ENCODE data around the gene ZNF385B.

The ZNF385B gene

DNA sequence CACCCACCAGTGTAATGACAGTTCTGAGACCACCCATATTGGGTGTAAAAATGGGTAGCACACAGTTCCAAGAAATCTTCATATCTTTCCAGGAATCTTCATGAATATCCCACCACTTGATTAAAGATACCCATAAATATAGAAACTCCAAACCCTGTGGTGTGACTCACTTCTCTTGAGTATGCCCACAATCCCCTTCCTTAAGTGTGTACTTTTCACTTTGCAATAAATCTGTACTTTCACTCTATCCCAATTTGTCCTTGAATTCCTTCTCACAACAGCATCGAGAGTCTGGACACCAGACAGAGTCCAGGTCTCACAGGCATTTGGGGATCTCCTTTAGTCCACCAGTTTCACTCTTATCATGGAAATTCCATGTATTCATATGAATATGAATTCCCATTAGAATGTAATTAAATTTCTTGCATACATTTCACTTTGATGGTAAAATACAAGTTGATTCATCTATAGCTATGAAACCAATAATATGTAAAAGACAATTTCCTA lies 309.8 kb downstream of the ZNF385B start:
- no peak for DNase-seq (ENCODE audit: low spot score)

DNA sequence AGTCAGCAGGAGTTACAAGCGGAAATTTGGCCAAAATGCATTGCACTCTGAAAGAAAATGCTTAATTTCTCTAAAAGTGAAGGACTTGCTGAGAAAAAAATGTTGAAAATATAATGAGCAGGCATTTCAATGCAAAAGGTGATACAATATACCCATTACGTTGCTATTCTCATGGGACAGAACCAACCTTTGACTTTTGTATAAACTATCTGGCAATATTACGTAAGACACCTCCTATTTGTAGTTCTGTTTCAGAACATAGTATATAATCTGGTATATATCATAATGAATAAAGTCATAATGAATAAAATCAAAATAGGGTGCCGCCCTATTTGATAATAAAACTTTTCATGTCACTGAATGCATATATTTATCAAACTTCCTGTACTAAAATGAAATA lies 310.6 kb downstream of the ZNF385B start:
- DNase-seq (ENCODE audit: low spot score) = no peak

DNA sequence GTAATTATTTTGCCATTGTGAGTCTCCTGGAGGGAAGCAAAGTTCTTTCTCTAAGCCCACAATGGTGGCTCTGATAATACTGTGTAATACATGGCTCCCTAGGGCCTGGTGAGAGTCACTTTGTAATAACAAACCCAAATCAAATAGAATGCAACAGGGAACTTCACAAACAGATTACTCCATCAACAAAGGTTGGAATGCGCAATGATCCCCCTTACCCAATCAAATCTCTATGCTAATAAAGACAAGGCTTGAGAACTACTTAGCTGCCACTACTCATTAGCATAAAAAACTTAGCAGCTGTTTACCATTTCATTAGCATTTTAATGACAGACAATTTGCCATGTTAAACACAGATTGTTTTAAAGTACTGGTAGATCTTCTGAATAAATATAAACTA lies 311.2 kb downstream of the ZNF385B start:
- DNase-seq (ENCODE audit: low spot score) = no peak

DNA sequence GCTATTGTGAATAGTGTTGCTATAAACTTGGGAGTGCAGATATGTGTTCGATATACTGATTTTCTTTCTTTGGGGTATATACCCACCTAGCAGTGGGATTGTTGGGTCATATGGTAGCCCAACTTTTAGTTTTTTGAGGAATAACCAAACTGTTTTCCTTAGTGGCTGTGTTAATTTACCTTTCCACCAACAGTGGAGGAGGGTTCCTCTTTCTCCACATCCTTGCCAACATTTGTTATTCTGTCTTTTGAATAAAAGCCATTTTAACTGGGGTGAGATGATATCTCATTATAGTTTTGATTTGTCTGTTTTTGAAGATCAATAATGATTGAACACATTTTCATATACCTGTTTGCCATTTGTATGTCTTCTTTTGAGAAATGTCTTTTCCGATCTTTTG lies 314.8 kb downstream of the ZNF385B start:
- DNase-seq (ENCODE audit: low spot score) = no peak

DNA sequence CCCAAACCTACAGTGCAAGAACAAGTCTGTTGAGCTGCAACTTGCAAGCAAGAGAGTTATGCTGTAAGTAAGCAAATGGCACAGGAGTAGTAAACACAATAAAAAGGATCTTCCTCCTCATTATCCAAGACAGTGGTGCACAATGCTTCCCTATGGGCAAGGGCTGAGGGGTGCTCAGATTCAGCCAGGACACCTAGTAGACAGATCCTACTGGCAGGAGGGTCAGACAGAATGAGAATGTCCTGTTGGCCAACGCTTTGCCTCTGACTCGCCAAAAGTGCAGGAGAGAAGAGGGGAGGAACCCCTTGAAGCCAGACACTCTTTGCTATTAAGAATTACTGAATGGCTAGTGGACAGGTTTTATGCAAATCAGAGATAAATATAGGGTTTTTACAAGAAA lies 316.4 kb downstream of the ZNF385B start:
- DNase-seq (ENCODE audit: low spot score) = no peak

DNA sequence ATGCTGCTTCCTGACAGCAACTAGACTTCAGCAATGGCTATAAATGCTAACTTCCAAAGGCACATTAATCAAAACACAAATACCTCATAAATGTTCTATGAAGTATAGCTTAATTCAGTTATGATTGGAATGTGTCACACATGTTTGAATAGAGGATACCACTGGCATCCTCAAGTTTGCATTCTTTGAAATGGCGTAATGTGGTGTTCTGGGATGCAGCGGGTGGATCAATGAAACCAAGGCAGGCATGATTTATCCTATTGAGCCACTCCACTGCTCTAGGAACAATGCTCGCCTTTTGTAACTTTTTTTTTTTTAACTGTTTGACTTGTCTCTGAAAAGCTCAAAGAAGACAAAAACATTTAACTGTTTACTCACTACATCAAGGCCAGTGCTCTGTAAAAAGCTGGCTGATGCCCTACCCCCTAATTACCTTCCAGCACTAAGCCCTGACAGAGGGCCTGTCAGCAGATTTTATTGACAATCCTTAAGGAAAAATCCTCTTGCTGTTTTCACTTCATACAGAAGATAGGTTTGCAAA lies 318.0 kb downstream of the ZNF385B start:
- no peak for DNase-seq (ENCODE audit: low spot score)

DNA sequence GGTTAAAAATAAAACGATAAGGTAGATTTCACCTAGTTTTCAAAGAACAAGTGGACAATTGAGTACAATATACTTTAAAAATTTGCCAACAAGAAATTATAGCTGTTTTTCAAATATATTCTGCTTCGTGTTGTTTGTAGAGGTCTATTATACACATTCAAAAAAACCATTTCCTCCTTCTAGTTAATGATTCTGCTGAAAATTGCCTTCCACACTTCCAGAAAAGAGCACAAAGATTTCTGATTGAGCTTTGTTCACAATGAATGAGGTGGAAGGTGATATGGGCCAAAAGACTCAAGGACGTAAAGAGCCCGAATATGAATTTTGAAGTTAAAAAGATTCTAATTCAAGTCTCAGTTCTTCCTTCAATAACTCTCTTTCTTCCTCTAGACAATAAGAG lies 319.8 kb downstream of the ZNF385B start:
- no peak for DNase-seq (ENCODE audit: low spot score)

DNA sequence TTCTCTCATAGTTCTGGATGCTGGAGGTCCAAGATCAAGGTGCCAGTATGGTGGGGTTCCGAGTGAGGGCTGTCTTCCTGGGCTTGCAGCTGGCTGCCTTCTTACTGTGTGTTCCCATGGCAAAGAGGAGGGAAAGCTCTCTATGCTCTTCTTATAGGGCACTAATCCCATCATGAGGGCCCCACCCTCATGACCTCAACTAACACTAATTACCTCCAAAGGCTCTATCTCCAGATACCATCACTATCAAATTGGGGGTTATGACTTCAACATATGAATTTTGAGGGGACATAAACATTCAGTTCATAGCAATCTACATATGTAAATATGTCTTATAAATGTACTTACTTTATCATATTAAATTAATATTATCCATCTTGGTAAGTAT lies 322.3 kb downstream of the ZNF385B start:
- no peak for DNase-seq (ENCODE audit: low spot score)

DNA sequence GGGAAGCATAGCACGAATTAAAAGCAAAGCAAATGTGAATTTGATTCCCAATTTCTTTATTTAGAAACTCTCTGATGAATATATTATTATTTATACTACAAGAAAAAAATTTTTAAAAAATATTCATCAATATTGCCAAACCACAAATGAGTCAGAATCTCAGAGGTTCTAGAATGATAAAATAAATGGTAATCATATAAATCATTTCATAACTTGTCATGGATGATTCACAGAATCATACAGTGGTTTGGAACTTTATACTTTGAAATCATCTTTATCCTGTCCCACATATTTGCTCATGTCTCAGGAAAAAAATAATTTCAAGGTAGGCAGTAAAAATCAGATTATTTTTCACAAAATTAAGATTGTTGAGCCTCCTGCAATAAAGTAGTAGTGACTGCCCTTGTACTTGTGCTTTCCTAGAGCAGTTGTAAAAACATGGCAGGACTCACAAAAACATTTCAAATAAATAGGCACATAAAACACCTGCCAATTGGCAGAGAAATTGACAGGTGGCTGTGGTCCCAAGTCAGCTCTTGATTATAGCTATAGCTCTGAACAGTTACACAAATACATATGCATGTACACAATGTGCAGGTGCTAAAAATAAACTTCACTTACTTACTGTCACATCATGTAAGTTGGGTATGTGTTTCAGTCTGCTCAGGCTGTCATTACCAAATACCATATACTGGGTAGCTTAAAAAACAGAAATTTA lies 322.8 kb downstream of the ZNF385B start:
- no peak for DNase-seq (ENCODE audit: low spot score)

DNA sequence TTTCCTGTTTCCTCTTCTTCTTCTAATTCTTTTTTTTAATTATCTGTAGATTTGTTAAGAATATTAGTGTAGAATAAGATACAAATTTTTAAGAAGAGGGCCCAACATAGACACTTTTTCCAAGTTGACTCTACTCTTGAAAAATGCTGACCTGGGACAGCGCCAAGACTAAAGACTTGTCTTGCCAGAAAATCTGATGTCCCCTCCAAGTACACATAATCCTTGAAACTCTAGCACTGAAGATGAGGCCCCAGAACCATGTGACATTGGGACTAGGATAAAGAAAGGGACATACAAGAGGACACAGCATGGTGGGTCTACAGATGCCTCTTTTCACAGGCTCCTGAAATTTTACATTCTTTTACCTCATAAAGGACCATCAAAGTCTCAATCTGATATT lies 325.2 kb downstream of the ZNF385B start:
- no peak for DNase-seq (ENCODE audit: low spot score)

DNA sequence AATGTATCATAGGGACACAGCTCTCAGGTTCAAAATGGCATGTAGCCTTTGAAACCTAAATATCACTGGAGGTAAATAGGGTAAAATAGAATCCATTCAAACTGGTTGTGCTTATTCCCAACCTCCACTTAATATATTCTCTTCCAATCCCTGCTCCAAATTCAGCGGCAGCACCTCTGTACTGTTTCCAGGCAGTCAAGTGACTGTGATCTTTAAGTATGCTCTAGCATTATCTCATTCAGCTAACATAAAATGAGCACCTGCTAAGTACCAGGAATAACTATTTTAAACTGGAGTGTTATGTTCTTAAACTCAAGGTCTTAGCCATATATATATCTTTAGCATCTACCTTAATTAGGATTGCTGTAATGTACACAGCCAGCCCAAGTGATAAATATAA lies 327.5 kb downstream of the ZNF385B start:
- no peak for DNase-seq (ENCODE audit: low spot score)

DNA sequence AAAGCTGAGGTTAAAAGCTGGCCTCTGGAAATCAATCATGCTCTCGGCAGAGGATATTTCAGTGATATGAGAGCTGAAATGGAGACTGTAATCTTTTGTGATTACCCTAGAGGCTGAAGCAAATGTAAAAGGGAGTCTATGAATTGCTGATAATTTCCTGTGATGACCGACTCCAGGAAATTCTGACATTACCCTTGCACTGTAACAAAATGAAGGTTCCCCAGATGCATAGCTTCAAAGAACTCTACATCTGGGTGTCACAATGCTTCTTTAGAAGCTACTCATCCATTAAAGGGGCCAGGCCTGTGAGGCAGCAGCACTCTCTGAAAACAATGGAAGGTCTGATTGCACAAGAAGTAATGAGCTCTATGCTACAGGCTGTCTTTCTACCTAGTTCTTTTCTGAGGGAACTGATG lies 328.5 kb downstream of the ZNF385B start:
- DNase-seq (ENCODE audit: low spot score) = no peak

DNA sequence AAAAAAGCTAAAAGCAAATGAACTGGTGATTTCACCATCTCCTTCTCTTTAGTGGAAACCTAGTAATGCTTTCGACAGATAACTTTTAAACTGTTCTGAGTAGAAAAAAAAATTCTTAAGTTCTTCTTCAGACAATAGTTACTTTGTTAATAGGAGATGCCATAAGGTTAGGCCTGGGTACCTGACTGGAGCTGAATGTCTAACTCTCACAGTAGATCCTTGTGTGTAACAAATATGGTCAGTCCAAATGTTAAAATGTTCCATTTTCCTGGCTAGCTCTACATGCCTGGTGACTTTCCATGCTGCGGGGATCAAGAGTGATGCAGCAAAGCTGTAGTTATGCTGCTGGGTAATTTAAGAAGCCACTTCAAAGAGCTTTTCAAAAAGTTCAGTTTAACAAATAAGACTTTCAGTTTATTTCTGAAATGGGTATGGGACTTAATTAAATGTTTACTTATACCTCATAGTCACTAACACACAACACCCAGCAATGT lies 332.8 kb downstream of the ZNF385B start:
- no peak for DNase-seq (ENCODE audit: low spot score)

DNA sequence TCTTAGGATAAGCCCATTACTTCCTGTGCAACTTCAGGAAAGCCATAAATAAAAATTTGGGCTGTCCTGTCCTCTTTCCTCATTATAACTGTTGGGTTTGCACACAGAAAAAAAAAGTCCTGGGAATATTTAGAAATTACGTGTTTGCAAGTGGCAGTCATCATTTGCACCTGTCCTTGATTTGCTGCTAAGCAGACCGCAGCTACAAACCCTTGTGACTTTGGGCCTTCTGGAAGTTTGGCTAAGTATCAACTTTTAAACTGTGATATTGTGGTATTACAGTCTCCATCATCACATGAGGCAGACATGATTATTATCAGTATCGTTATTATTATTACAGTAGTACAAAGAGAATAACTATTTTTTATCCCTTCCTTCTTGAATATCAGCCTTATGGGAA lies 336.1 kb downstream of the ZNF385B start:
- DNase-seq (ENCODE audit: low spot score) = no peak

DNA sequence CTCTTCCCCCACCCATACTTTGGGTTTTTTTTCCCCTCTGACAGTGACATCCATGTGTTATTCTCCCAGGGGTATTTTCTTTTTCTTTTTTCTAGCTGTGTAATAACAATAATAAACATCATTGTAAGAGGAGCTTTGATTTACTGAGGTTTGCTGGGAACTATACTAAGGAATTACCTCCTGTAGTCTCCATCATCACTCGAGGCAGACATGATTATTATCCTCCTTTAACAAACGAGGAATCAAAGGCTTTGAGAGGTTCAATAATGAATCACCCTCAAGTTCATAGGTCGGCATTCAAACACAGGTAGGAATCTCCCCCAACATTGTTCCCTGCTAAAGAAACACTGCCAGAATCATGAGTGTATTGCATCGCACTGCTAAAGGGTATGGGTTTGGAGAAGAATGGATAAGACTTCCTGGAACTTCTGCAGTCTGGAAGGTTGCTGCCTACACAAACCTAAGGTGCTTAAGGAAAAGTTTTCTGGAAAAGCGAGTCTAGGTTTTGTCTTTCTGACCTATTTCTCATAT lies 336.5 kb downstream of the ZNF385B start:
- DNase-seq (ENCODE audit: low spot score) = no peak

DNA sequence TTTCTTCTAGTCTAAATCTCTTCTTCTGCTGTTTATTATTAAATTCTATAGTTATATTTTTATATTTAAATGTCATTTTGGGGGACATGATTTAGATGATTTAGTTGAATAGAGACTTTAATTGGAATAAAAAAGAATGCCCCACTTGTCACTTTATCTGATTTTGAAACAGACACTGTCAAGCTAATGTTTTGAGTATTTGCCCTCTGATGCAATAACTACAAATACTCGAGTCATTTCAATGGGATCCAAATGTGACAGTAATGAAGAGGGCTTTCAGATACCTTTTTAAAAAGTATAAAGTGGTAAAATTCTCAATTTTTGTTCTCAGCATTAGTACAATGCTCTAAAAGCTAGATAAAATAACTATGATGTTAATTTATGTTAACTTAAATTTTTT lies 339.5 kb downstream of the ZNF385B start:
- no peak for DNase-seq (ENCODE audit: low spot score)

DNA sequence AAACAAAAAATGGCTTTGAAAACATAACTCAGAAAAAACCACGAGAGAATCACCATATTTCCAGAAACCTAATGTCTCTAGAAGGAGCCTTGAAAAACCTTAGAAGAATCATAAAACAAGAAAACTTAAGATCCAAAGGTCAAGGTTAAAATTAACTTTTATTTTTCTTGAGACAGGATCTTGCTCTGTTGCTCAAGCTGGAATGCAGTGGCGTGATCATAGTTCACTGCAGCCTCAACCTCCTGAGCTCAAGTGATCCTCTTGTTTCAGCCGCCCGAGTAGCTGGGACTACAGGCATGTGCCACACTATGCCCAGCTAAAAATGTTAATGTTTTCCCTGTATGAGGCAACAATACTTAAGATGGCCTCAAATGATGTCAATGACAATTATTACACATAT lies 342.6 kb downstream of the ZNF385B start:
- DNase-seq (ENCODE audit: low spot score) = no peak

DNA sequence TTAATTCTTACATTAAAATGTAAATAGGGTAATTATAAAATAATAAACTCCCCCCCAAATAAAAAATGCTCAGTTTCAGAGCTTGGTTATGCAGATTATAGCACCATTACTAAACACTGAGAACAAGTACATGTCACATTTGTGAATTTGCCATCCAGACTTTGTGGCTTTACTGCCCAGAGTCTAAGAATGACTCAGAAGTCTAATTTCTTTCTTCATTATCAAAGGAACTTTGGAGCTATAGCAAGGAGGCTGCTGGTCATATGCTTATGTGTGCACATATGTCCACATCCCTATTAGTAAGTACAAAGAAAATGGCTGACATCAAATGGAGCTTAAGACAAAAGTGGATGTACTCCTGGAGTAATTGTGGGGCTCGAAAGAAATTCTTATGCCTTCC lies 348.2 kb downstream of the ZNF385B start:
- no peak for DNase-seq (ENCODE audit: low spot score)

DNA sequence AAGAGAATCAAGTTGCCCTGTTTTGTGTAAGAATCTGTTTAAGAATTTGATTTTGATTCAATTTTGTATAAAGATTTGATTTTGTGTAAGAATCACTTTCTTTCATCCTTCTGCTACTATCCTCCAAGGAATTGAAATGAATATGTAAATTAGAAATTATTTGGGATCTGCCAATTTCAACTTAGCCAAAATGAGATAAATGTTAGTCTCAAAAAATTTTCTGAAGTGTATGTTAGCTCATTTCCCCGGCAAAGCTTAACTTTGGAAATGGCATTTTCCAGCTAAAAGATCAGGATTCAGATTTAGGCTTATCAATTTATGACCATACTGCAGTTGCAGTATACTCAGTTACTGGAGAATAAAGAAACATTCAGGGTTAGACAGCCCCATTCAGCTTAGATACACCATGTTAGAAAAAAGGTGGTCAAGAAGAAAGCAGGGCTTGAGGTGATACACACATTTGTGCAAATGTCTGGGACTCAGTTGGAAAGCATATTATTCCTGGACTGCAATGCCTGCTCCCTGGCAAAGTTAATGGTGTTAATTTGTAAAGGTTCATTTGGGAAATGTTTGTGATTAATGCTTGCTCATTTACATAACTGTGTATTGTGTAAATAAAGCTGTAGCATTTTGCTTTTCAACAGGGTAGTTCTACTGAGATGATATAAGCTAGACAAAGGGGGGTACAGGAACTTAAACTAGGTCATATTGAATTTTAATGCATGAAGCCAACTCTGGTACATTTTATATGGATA lies 349.0 kb downstream of the ZNF385B start:
- DNase-seq (ENCODE audit: low spot score) = no peak

DNA sequence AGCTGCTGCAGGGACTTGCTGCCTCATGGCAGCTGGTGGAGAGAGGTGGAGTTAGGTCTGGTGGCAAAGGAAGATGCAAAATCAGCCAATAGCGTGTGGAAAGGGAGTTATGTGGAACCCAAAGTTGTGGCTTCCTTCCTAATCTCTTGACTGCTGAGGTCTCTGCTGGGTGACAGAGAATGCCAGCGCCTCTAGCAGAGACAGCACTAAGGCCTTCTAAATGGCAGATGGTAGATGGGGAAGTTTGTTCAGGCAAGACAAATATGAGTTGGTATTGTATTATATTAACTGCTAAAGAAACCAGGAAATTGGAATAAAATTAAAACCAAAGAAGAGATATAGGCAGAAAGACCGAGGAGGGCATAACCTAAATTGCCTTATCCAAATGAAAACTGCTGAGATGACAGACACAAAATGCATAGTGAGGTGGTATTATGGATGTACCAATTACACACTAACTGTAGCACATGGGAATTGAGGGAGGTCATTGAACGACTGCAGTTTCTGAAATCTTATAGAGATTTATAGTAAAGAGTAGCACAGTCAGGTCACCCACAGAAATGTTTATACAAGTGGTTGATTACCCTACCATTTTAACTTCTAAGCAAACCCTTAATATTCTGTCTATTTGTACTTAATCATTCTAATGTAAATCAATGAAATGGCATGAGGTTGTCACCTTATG lies 350.2 kb downstream of the ZNF385B start:
- DNase-seq (ENCODE audit: low spot score) = no peak

DNA sequence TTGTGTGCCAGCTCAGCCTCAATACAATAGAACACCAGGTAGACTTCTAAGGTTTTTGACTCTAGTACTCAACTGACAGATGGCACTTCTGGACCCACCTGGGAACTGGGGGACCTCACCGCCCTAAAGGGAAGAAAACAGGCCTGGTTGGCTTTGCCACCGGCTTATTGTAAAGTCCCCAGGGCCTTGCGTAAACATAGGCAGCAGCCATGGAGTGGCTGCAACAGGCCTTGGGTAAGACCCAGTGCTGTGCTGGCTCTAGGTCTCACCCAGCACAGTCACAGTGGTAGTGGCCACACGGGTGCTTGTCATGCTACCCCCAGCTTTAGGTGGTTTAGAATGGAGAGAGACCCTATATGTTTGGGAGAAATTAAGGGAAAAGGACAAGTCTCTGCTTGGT lies 366.1 kb downstream of the ZNF385B start:
- DNase-seq (ENCODE audit: low spot score) = no peak

DNA sequence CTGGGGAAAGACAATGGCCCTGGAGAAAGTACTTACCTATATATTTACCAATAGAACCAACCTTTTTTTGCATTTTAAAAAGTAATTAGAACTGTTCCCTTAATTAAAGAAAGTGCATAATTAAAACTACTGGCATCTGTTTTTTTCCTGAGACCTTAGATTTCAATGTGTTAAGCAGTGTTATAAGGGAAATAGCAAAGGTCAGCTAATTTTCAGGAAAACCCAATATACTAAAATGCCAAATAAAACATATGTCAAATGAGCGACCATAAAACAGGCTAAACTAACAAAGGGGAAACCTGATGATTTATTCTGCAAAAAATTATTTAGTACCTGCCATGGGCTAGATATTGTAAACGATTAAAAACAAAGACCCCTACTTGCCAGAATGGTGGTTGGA lies 372.8 kb downstream of the ZNF385B start:
- no peak for DNase-seq (ENCODE audit: low spot score)

Measured in hematopoietic multipotent progenitor cell treated with erythropoietin and hydrocortisone succinate and interleukin-3 and kit ligand, for 15 days (in vitro differentiated cells).